Smooth muscle cell (in vitro differentiated cells): ENCODE results near the gene RNF111. TPM values are rescaled to one million over a fixed set of nuclear protein-coding genes. Genes with fewer than 3 reads are reported as not detected.
"Not testable (repeated sequence)": the region's sequence is repeated elsewhere in the genome, so short reads cannot be mapped to it uniquely, and the experiment has no call there.

Source experiments
- DNase-seq: peaks from one replicate; lab custom pipeline; 2025; ENCODE audit not compliant: unreplicated experiment; lab: John Stamatoyannopoulos, UW
- H2AFZ ChIP-seq: fragments of 200-600 bp; sonication (generic); 2 replicates; pipeline ENCODE4 v1.6.0; 2016; ENCODE audit warnings: antibody characterized with exemption, low read depth, mild to moderate bottlenecking
- H3F3A ChIP-seq: fragments of 200-600 bp; sonication (generic); 2 replicates; pipeline ENCODE4 v1.6.0; 2017; ENCODE audit warnings: antibody characterized with exemption, low read depth
- H3K27ac ChIP-seq: fragments of 200-600 bp; sonication (generic); 2 replicates; pipeline ENCODE4 v1.5.1; 2016; ENCODE audit warnings: low read depth, mild to moderate bottlenecking
- H3K27me3 ChIP-seq: fragments of 200-600 bp; sonication (generic); 2 replicates; pipeline ENCODE4 v1.6.1; 2016; ENCODE audit warnings: low read depth, mild to moderate bottlenecking
- H3K36me3 ChIP-seq: fragments of 200-600 bp; sonication (generic); 2 replicates; pipeline ENCODE4 v1.5.1; 2016; ENCODE audit warnings: low read depth
- H3K4me1 ChIP-seq: fragments of 200-600 bp; sonication (generic); 2 replicates; pipeline ENCODE4 v1.5.1; 2016; ENCODE audit warnings: low read depth
- H3K4me2 ChIP-seq: fragments of 200-600 bp; sonication (generic); 2 replicates; pipeline ENCODE4 v1.6.0; 2016; ENCODE audit warnings: mild to moderate bottlenecking
- H3K4me3 ChIP-seq: fragments of 200-600 bp; sonication (generic); 2 replicates; pipeline ENCODE4 v1.5.1; 2016; ENCODE audit warnings: mild to moderate bottlenecking
- H3K79me2 ChIP-seq: fragments of 200-600 bp; sonication (generic); 2 replicates; pipeline ENCODE4 v1.6.0; 2016; ENCODE audit warnings: low read depth, mild to moderate bottlenecking
- H3K9ac ChIP-seq: fragments of 200-600 bp; sonication (generic); 2 replicates; pipeline ENCODE4 v1.6.0; 2016; ENCODE audit warnings: low read depth
- H3K9me3 ChIP-seq: fragments of 200-600 bp; sonication (generic); replicated peaks from 2 replicates; pipeline ENCODE4 v1.5.1; 2016; ENCODE audit warnings: low read depth
- H4K20me1 ChIP-seq: fragments of 200-600 bp; sonication (generic); 2 replicates; pipeline ENCODE4 v1.6.0; 2016; ENCODE audit warnings: low read depth
- WGBS: methylation state at CpG from one replicate; pipeline ENCODE4 v1.1.7; 2016; ENCODE audit warnings: low lambda C conversion rate; 5-methylcytosine and 5-hydroxymethylcytosine counted together
- polyA plus RNA-seq: library from polyadenylated mRNA; unstranded; fragments of >200 nt; fragmentation: Nextera tagmentation; extraction: Ambion mirVana; gene quantifications from 2 replicates; pipeline ENCODE4 v1.2.1, GENCODE V29; 2016
- total RNA-seq: library from RNA; depleted of rRNA; stranded (reverse); fragments of >200 nt; gene quantifications from 2 replicates; pipeline ENCODE4 v1.2.3, GENCODE V29; 2014
- TF ChIP-seq, protein P1 (sequence below): fragments of 200-600 bp; sonication (generic); IDR thresholded peaks from 2 replicates; pipeline ENCODE4 v1.5.1; 2017; ENCODE audit warnings: borderline replicate concordance, mild to moderate bottlenecking, antibody characterized with exemption; ENCODE audit not compliant: insufficient read depth, poor library complexity, severe bottlenecking

The RNF111 gene
- total and polyA plus RNA-seq, 2 experiments from 2014 or later: 15.3 to 37.8 TPM

DNA sequence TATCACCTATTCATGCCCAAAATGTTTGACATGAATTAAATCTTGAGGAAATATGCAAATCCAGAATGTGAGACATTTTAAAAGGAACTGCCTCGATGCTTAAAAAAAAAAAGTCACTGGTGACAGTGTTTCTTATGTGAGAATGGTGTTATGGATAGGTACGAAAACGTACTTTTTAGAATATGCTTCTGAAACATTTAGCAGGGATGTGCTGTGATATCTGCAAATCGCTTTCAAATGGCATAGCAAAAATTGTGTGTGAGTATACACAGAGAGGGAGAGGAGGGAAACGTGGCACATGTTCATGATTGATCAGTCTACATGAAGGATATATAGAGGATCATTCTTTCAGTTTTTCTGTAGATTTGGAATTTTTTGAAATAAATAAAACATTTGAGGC, 133.5 kb downstream of the RNF111 start:
- Histone ChIP-seq H3K9ac (no peak overlapping the region), H3F3A (no peaks in the 10 kb centered on the region), H3K27me3 (no peaks in the 10 kb centered on the region), H2AFZ (no peak overlapping the region), H3K79me2 (no peaks in the 10 kb centered on the region), H3K4me3 (no peak overlapping the region), H3K36me3 (no peaks in the 10 kb centered on the region), H4K20me1 (no peaks in the 10 kb centered on the region), H3K4me2 (no peak overlapping the region), H3K9me3 (no peaks in the 10 kb centered on the region), H3K4me1 (no peaks in the 10 kb centered on the region), H3K27ac (no peak overlapping the region)
- no peak for DNase-seq
- TF ChIP-seq, protein P1, sequence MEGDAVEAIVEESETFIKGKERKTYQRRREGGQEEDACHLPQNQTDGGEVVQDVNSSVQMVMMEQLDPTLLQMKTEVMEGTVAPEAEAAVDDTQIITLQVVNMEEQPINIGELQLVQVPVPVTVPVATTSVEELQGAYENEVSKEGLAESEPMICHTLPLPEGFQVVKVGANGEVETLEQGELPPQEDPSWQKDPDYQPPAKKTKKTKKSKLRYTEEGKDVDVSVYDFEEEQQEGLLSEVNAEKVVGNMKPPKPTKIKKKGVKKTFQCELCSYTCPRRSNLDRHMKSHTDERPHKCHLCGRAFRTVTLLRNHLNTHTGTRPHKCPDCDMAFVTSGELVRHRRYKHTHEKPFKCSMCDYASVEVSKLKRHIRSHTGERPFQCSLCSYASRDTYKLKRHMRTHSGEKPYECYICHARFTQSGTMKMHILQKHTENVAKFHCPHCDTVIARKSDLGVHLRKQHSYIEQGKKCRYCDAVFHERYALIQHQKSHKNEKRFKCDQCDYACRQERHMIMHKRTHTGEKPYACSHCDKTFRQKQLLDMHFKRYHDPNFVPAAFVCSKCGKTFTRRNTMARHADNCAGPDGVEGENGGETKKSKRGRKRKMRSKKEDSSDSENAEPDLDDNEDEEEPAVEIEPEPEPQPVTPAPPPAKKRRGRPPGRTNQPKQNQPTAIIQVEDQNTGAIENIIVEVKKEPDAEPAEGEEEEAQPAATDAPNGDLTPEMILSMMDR: no peak
- 98% methylated on average over 5 of the region's 5 CpGs for WGBS

DNA sequence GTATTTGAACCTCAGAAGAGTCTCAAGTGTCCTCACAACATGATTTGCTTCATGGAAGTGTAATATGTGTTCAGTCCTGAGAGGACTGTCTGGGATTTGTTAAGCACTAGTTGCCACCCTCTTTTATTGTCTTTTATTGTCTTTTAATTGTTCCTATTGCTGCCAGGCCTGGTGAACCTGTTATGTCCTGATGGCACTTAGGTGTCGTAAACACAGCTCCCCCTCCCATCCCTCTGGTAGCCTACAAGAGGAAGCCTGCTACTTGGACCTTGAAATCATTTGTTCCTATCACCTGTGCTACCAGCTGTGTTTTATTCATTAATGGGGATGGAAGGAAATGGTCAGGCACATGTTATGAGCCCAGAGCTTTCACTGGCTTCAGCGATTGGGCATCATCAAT, 136.8 kb downstream of the RNF111 start:
- no peaks in the 10 kb centered on the region for H3K4me1 ChIP-seq
- peaks cover 8% of the 10 kb centered on the region for H3K36me3 ChIP-seq
- no peak overlapping the region for H3K4me2 ChIP-seq
- 100% methylated on average over 2 of the region's 2 CpGs for WGBS
- H3K27me3 ChIP-seq: no peaks in the 10 kb centered on the region
- no peaks in the 10 kb centered on the region for H3F3A ChIP-seq
- H3K9ac ChIP-seq: no peak overlapping the region
- TF ChIP-seq, protein P1: no peak
- no peaks in the 10 kb centered on the region for H3K9me3 ChIP-seq
- no peaks in the 10 kb centered on the region for H3K79me2 ChIP-seq
- no peak overlapping the region for H3K4me3 ChIP-seq
- no peak overlapping the region for H2AFZ ChIP-seq
- no peak overlapping the region for H3K27ac ChIP-seq
- DNase-seq: no peak
- H4K20me1 ChIP-seq: no peaks in the 10 kb centered on the region

DNA sequence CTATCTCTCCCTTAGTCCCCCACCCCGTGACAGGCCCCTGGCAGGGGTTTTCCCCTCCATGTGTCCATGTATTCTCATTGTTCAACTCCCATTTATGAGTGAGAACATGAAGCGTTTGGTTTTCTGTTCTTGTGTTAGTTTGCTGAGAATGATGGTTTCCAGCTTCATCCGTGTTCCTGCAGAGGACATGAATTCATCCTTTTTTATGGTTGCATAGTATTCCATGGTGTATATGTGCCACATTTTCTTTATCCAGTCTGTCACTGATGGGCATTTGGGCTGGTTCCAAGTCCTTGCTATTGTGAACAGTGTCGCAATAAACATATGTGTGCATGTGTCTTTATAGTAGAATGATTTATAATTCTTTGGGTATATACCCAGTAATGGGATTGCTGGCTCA, 138.2 kb downstream of the RNF111 start:
- H3K4me2 ChIP-seq, H3K27ac ChIP-seq, H3K9me3 ChIP-seq, H3K27me3 ChIP-seq, DNase-seq, H3K4me1 ChIP-seq, H2AFZ ChIP-seq, H3F3A ChIP-seq, H3K9ac ChIP-seq, H4K20me1 ChIP-seq, H3K79me2 ChIP-seq, H3K4me3 ChIP-seq, H3K36me3 ChIP-seq: not testable (repeated sequence)
- WGBS: 100% methylated on average over 4 of the region's 4 CpGs

DNA sequence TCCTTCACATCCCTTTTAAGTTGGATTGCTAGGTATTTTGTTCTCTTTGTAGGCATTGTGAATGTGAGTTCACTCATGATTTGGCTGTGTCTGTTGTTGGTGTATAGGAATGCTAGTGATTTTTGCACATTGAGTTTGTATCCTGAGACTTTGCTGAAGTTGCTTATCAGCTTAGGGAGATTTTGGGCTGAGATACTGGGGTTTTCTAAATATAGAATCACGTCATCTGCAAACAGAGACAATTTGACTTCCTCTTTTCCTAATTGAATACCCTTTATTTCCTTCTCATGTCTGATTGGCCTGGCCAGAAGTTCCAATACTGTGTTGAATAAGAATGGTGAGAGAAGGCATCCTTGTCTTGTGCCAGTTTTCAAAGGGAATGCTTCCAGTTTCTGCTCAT, 139.8 kb downstream of the RNF111 start:
- not testable (repeated sequence) for H3K4me1 ChIP-seq
- 93% methylated on average over 1 of the region's 1 CpG for WGBS

DNA sequence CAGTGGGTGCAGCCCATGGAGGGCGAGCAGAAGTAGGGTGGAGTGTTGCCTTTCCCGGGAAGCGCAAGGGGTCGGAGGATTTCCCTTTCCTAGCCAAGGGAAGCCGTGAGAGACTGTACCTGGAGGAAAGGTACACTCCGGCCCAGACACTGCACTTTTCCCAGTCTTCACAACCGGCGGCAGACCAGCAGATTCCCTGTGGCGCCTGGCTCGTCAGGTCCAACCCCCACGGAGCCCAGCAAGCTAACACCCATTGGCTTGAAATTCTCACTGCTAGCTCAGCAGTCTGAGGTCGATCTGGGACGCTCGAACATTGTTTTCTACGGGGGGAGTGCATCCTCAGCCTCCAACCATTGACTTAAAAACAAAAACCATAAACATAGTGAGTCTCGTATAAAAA, 144.0 kb downstream of the RNF111 start:
- Histone ChIP-seq H3K9me3 (no peaks in the 10 kb centered on the region), H3K4me2 (no peak overlapping the region), H3K79me2 (peaks cover 10% of the 10 kb centered on the region), H2AFZ (no peak overlapping the region), H3F3A (no peaks in the 10 kb centered on the region), H3K4me1 (no peaks in the 10 kb centered on the region), H3K27me3 (no peaks in the 10 kb centered on the region), H4K20me1 (no peaks in the 10 kb centered on the region), H3K4me3 (no peak overlapping the region), H3K9ac (no peak overlapping the region), H3K36me3 (peaks cover 12% of the 10 kb centered on the region), H3K27ac (no peak overlapping the region)
- no peak for DNase-seq
- TF ChIP-seq, protein P1: no peak
- WGBS: 95% methylated on average over 16 of the region's 16 CpGs

More for the DNA sequence above, 139.8 kb downstream of the RNF111 start:
- H4K20me1 ChIP-seq, H3K4me2 ChIP-seq, H3F3A ChIP-seq, H3K4me3 ChIP-seq, H3K36me3 ChIP-seq, H3K79me2 ChIP-seq, H3K27me3 ChIP-seq, H3K9me3 ChIP-seq, H3K27ac ChIP-seq, H3K9ac ChIP-seq, DNase-seq, H2AFZ ChIP-seq: not testable (repeated sequence)
